GM21576 (cell line): ENCODE results near the gene RNF220.

Experiments
- ATAC-seq: cut with Tn5 transposase; IDR thresholded peaks from one replicate; pipeline ENCODE4 v1.9.1; 2021; ENCODE audit warnings: mild to moderate bottlenecking, moderate library complexity; ENCODE audit not compliant: unreplicated experiment

RNF220 gene

GRCh38 chr1:44606701-44607281 lies 201.7 kb downstream of the RNF220 start:
- ATAC-seq, result no peak

DNA sequence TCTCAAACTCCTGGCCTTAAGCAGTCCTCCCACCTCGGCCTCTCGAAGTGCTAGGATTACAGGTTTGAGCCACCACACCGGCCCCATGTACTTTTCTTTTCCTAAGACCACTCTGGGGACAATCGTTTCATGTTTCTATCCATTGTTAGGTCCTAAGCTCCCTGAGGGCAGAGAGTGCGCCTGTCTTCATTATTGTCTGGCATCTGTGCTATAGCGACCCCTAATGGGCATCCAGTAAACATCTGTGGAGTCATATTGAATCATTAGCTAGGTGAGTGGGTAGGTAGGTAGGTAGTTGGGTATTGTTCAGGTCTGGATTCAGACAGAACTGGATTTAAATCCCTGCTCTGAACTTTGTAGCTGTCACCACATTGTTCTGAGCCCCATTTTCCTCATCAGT lies 203.1 kb downstream of the RNF220 start:
- ATAC-seq, result no peak

GRCh38 chr1:44609412-44609767 lies 204.3 kb downstream of the RNF220 start:
- no peak for ATAC-seq

DNA sequence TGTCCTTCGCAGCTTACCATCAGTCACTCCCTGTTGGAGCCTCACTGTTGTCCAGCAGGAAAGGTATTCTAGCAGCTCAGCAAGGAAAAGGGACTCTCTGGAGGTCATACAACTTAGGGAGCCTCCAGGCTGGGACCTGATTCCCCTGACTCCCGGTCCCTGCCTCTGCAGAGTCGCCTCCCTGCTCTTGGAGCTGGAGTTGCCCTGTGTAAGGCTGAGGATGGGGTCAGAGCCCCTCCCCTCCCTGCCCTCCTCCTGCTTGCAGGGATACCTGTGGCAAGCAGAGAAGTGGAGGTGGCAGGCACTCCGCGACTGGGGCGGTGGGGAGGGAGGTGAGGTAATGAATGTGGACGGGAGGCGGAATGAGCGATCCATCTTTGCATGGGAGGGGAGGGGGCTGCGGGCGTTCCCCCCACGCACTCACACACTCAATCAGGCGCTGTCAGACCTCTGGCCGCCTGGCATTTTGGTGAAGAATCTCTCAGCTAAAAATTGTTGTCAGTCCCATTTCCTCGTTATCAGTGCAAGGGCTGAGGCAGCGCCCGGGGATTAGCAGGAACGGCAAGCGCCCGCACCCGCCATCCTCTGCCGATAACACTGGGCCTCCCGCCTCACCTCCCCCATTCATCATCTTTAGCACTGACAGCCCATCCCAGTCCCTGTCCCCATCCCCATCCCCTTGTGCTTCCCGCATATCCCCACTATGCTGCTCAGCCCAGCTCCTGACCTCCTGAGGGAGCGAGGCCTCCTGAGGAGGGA lies 204.9 kb downstream of the RNF220 start:
- no peak for ATAC-seq

DNA sequence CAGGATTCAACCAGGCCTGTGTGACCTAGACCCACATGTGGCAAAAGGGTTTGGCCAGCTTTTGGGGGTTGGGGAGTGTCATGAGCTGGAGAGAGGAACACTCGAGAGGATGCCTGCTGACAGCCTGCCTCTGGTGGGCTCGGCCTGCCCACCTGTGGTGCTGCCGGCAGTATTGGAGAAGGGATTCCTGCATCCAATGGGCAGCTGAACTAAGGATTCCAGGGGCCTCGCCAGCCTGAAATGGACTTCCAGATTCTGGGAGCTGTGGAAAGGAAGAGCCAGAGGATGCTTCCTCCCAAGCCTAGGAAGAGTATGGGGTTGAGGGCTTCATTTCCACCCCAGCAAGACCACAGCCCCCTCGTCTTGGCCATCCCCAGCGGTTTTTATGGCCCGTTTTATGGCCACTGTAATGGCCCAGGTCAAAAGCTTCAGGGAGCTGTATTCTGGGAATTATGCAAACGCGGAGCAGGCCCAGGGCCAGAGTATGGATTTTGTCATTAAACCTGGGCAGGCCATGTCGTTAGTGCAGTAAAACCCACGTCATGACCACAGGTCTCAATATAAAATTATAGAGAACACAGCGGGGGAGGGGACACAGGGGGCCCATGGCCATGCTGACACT lies 205.6 kb downstream of the RNF220 start:
- no peak for ATAC-seq

DNA sequence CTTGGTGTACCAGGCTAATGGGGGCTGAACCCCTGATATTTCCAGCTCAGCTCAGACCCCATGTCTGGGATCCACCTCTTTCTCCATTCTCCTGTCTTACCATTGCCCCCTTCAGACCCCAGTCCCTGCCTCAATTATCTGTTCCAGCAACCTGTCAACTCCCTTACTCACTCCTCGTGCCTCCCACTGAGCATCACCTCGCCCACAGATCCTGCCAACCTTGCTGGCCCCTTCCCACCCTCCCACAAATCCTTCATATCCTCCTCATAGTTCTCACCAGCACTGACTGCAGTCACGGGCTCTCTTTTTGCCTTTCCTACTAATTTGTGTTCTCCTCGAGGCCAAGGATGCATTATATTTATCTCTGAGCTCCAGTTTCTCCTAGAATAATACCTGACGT lies 206.4 kb downstream of the RNF220 start:
- no peak for ATAC-seq

- ATAC-seq, result no peak
Observed at GRCh38 chr1:44611866-44612265, 206.8 kb downstream of the RNF220 start.

DNA sequence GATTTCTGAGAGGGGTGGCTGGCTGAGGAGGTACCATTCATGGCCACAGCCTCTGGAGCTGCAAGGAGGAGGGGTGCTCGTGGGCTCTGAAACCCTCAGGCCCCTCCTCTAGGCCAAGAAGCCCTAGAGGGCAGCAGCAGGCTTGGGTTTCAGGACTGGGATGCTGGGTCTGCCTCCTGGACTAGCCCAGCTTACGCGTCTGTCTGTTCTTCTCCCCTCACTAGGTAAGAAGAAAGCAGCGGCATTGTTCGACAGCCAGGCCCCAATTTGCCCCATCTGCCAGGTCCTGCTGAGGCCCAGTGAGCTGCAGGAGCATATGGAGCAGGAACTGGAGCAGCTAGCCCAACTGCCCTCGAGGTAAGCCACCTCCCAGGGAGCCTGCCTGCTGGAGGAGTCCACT lies 208.9 kb downstream of the RNF220 start:
- no peak for ATAC-seq

DNA sequence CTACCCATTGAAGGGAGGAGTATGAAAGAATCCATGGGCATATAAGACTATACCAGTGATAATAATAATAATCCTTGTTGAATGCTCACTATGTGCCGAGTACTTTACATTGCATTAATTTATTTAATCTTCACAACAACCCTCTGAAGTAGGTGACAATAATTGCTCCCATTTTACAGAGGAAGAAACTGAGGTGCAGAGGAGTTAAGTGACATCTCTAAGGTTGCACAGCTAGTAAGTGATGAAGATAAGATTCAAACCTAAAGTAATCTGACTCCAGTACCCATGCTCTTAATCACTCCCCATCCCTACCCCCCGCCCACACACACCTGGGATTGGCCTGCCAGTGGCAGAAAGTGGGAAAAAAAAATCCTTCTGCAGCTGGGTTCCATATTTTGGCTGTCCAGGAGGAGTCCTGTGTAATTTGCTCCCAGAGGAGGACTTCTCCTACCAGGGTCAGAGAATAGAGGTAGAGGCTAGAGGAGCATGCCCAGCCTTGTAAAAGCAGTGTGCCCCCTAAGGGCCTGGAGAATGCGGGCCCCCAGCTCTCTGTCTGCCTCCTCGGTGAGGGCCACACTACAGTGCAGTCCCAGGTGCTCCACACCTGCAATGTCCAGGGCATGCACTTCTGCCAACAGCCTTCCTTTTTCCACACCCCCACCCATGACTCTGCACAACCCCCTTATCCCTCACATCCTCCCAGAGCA lies 211.4 kb downstream of the RNF220 start:
- no peak for ATAC-seq

GRCh38 chr1:44616991-44617702 lies 212.1 kb downstream of the RNF220 start:
- no peak for ATAC-seq

DNA sequence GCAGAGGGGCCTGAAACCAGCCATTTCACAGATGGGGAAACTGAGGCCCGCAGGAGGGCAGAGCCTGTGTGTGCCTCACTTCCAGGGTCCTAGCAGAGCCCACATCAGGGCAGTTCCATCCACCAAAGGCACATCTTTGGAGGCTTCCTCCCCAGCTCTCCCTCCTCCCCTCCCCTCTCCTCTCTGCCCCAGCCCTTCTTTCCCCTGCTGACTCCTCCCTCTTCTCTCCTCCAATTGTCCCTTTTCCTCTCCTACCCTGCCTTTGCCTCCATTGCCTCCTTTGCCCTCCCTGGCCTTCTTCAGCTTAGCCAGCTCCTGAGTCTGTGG lies 212.6 kb downstream of the RNF220 start:
- no peak for ATAC-seq

DNA sequence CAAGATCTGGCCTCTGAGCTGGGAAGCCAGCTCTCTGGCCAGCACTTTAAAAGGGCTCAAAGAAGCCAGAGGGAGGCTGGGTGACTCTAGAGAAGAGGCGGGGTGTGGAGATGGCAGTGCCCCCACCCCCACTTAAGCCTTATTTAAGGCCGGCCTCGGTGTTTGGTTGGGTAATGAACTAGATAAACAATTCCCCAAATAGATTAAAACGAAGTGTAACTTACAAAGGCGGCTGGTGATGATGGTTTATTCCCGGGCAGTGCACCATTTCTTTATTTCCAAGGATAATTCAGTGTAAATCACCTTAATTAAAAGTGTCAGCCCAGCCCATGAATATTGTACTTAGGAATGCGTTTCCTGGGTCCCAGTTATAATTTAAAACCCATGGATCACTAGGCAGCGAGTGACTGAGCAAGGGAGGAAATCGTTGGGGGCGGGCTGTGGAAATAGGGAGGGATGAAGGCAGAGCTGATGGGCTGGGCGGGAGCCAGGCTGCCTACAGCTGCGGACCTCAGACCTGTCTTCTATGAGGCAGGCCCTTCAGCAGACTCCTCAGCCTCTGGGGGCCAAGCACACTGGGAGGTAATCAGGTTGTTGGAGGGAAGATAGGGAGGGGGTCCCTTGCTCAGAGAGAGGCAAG lies 214.3 kb downstream of the RNF220 start:
- no peak for ATAC-seq

- no peak for ATAC-seq
Observed at GRCh38 chr1:44620072-44620471, 215.0 kb downstream of the RNF220 start.

DNA sequence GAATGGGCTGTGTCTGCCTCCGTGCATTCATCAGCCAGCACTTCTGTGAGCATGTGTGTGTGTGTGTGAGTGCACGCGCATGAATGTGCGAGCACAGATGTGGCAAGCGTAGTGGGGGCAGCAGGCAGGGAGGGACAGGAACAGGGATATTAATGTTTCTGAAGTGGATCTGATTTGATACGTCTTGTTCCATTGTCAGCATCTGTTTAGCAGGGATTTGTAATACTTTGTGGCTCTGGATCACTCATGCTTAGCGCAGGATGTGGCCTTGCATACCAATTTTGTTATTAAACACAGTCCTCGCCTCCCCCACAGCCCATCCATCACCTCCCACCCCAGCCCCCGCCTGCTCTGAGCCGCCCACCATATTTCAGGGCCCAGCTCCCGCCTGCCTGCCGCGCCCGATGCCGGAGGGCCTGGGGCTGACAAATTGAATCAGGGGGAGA lies 216.8 kb downstream of the RNF220 start:
- no peak for ATAC-seq

GRCh38 chr1:44624268-44624901 lies 219.3 kb downstream of the RNF220 start:
- no peak for ATAC-seq

- ATAC-seq, result no peak
Observed at GRCh38 chr1:44625348-44625747, 220.3 kb downstream of the RNF220 start.

DNA sequence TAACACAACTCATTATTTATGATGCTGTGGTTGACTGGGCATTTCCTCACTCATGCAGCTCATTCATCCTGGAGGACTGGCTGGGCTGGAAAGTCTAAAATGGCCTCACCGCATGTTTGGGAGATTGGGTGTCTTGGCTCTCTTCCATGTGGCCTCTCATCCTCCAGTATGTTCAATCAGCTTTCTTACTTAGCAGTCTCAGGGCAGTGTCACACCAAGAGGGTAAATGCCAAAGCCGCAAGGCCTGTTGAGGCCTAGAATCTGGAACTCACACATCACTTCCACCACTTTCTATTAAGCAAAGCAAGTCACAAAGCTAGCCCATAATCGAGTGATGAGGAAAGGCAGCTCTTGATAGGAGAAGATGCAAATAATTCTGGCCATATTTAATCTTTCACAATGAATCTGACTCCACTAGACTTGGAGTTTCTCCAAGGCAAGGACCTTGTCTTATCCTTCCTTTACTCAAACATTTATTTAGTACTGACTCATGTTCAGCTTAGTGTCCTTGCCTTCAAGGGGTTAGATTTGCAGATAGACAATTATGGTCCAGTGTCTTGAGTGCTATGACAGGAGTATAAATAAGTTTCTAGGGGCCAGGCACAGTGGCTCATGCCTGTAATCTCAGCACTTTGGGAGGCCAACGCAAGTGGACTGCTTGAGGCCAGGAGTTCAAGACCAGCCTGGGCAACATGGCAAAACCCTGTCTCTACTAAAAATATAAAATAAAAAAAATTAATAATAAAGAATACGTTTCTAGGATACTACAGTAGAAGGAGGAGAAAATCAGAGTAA lies 224.1 kb downstream of the RNF220 start:
- ATAC-seq, result no peak

DNA sequence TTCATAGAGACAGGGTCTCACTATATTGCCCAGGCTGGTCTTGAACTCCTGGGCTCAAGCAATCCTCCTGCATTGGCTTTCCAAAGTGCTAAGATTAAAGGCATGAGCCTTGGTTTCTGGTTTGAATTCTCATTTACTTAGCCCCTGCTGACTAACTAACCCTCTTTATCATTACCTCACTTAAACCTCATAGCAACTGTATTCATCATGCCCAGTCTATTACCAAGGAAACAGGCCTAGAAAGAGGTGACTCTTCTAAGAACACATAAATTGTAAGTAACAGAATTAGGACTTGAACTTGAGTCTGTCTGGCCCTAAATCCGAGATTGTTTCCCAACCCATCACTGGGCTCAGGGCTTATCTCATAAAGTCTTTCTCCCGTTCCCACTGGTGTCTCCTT lies 225.1 kb downstream of the RNF220 start:
- no peak for ATAC-seq

DNA sequence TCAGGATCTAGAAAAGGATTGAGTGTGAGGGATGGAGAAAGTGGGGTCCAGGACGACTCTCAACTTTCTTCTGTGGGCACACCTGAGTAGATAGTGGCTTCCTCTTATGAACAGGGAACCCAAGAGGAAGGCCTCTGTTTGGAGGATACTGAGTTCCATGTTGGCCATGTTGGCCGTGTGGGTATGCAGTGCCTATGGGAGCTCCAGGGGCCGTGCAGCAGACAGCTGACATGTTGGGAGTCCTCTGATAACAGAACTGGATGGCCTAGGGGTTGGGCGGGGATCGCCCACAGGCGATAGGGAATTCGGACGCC lies 226.2 kb downstream of the RNF220 start:
- ATAC-seq, result peak; percentile 1
